Stimulated activated CD4-positive, alpha-beta T cell treated with anti-CD3 and anti-CD28 coated beads, Interleukin-15, amount 100 ng/mL, for 1 hour (primary cell): ENCODE results near the gene TPBG.

Experiments used
- DNase-seq, 2 donors: peaks; one replicate each; pipeline ENCODE4 v3.0.0-alpha.2; 2020; ENCODE audit warnings: low read depth in 1 of 2, low spot score in 1 of 2

The TPBG gene, protein sequence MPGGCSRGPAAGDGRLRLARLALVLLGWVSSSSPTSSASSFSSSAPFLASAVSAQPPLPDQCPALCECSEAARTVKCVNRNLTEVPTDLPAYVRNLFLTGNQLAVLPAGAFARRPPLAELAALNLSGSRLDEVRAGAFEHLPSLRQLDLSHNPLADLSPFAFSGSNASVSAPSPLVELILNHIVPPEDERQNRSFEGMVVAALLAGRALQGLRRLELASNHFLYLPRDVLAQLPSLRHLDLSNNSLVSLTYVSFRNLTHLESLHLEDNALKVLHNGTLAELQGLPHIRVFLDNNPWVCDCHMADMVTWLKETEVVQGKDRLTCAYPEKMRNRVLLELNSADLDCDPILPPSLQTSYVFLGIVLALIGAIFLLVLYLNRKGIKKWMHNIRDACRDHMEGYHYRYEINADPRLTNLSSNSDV

DNA sequence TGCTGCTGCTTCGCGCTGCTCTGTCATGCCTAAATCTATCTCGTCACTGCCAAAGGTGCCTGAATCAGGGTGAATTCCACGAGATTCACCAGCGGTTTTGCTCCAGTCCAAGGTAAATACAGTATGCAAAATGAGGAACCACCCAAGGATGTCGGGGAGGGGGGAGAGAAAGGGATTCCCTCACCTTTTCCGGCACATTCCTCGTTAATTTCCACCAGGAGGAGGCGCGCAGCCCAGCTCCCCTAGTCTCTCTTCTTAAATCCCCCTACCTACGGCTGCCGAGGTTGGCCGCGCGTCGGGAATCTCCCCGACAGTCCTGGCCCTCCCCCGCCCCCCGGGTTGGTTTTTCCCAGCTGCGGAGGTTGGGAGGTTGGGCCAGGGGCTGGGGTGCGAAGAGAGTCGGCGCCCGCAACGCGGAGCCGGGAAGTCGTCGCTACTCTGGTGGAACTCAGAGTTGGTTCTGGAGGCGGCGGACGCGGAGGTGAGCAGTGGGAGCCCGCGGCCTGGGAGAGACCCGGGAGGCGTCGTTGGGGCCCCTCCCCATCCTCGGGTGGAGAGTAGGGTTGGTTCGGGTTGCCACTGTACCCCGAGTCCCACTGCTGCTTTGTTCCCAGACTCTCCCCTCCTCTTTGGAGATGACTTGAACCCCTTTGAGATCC, at the start of gene TPBG:
Gene TPBG, plus strand, starts transcription at position 390 of the 659 bp plus-strand sequence. CDS start 1,145 bp downstream, outside the sequence.
- DNase-seq: no peak

DNA sequence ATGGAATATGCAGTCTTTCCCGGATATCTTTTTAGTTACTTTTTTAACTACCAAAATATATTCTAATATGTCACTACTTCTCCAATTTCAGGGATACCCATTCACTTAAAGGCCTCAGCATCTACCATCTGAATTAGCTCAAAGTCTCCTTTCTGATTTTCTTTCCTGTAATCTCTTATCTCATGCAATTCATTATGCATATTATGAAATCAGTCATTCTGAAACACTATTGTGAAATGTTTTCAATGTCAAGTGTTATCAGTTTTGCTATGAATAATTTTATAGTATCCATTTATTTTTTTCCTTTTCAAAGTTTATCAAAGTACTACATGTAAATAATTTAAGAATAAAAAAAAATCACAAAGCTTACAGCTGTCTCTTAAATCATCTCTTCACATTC, 41.2 kb upstream of the TPBG start:
- no peak for DNase-seq

DNA sequence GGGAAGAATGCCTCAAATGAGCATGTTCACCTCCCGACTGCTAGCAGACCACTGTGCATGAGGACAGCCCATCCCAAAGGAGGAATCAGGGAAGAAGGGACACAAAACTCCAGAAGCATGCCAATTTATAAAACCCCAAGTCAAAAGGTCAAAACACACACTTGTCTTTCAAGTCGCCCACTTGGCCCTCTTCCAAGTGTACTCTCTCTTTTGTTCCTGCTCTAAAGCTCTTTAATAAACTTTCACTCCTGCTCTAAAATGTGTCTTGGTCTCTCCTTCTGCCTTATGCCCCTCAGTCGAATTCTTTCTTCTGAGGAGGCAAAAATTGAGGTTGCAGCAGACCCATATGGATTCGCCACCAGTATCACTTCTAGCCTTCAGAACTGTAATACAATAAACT, 33.9 kb upstream of the TPBG start:
- DNase-seq: no peak

DNA sequence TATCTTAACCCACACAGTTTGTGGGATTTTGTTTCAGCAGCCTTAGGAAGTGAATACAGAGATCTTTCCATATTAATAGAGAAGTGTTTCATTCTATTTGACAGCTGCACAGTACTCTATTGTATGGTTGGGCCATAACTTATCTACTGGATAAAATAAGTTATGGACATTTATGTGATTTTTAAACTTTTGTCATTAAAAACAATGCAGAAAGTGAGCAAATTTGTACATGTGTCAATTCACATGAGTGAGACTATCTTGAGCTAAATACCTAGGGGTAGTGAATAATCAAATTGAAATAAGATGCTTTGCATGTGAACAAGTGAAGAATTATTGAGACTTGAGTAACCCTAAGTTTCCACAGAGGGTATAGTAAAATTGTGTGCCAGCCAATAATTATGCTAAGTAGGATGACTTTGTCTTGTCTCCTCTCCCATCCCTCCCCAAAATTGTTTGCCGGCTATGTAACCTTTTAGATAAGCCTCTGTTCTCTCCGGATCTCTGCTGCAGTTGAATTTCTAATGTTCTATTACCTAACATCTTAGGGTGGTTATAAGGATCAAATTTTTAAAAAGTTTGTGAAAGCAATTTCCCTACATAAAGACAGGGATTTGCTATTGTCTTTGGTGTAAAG, 33.3 kb upstream of the TPBG start:
- DNase-seq: no peak

DNA sequence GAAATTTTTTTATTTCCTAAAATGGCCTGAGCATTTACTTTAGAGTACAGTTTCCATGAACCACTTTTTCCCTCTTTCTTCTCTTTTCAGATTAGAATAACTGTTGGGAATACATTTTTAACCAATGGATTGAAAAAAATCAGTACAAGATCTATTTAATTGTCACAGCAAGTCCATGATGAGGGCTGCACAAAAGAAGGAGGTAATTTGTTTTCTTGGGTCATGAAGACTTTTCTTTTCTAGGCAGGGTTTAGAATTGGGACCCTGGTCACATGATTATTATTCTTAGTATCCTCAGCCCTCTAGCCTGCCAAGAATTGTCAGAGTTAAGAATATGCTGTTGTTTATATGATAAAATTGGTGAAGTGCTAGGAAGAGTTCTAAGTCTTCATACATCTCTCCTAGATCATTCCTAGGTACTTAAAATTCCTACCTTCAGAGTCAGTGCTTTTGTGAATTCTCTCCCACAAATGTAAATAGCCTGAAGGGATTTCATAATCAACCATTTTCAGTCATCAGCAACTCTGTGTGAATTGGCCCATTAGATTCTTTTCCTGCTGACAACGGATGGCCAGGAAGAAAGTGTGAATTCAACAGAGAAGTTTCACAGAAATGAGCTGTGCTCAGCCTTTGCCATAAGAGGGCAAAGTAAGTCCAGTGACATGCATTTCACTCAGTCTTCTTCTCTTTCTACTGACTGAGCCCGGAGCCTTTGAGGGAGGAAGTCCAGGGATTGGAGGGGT, 32.4 kb upstream of the TPBG start:
- DNase-seq: no peak

DNA sequence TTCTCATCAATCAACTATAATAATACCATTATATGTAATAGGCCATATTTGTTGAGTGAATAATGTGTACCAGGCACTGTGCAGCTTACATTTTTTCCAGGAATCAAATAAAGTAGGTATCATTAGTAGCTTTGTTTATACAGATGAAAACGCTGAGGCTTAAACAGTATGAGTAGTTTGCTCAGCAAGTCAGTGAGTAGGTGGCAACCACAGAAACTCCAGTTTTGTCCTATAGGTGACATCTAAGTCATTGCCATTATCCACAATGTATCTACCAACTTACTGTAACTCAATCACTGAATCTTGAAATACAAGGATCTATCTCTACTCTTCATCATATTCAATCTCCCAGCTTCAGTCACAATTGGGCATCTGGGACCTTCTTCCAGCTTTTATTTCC, 29.8 kb upstream of the TPBG start:
- no peak for DNase-seq

DNA sequence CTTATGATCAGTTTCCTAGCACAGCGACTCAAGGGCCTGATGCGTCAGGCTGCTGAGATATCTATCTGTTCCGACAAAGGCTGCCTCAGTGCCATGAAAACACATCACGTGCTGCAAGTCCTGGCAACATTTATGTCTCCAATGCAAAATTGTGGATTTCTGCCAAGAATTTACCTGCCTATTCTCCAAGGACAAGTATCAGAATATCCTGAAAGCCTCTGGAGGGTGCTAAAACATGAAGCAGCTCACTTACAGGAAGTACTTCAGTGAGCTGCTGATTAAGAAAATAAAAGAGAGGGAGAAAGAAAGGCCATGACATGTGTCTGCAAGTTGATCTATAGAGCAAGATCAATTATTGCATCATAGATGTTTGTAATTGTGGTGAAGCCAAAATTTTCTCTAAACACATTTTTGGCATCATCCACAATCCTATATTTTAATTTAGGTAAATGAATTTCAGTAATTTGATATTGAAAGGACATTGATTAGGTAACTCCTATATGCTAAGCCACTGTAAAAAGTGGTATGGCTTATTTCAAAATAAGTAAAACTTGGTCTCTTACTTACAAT, 25.8 kb upstream of the TPBG start:
- no peak for DNase-seq

DNA sequence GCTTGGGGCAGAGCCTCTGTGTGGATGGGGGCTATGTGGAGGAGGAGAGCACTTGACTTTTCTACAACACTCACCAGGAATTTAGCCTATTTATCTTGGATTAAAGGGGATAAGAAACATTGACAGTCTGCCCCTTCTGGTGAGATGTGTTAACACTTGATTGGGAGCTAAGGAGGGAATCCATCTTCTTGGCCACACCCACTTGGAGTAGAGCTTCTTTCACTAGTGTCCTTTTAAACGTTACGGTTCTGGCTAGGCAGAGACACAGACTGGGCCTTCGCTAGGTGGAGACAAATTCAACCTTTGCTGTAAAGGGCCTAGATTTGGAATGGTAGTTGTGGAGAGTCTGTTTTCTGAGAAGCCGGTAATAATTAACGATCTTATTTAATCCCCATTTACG, 15.5 kb upstream of the TPBG start:
- no peak for DNase-seq

DNA sequence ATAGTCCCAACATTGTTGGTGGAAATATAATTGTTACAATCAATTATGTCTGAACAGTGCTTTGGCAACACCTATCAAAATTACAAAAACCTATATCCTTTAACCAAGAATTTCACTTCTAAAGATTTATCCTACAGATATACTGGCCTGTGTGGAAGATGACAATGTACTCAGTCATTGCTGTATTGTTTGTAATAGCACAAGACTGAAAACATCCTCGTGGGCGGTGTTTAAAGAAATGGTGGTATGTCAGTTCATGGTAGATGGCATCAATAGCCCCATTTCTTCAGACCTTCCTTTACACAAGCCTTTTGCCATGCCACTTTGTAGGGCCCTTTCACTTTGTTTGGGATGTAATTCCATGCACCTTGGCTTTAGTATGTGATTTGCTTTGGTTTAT, 9.8 kb upstream of the TPBG start:
- DNase-seq: no peak

DNA sequence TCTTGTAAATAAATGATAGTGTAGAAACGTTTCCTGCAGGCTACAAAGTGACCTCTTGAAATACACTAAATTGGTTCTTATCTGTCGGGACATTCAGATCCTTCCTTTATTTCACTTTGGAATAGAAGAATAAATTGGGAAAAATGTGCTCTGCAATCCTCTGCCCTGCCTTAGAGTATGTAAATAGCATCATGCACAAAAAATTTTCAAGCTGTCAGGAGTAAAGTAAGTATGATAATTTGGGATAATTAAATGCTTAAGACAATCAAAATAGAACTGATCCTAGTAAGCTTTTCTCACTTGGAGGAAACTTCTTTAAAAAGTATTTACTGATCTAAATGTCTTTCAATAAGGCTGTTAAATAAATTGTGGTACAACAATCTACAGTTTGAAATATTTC, 3.1 kb upstream of the TPBG start:
- DNase-seq: no peak

DNA sequence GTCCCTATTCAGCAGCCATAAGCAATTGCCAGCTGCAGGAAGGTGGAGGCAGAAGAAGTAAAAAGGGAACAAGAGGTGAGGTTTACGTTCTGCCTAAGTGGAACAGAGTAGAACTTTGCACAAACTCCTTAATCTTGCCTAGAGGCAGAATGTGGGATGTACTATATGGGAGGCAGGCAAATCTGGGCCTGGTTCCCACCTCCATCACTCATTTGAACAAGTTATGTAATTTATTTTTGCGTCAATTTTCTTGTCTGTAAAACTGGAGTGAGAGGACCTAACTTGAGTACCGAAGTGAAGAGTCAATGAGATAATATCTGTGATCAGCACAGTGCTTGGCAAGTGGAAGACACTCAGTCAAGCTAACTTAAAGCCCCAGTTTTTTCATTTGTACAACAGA, 2.0 kb upstream of the TPBG start:
- no peak for DNase-seq

DNA sequence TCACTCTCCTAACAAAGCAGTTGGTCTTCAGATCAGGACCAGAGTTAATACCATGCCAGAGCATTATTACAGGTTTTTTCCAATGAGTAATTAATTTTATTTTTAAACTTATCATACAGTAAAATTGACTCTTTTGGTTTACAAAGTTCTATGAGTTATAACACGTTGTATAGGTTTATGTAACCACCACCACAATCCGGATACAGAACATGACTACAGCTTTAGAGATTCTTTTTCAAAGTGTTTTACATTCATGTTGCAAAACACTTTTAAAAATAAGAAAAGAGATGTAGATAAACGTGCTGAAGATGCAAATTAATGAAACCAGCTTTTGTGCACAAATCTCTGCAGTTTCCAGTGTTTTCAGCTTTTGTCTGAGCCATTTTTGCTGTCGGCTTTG, 1.5 kb upstream of the TPBG start:
- DNase-seq: no peak

DNA sequence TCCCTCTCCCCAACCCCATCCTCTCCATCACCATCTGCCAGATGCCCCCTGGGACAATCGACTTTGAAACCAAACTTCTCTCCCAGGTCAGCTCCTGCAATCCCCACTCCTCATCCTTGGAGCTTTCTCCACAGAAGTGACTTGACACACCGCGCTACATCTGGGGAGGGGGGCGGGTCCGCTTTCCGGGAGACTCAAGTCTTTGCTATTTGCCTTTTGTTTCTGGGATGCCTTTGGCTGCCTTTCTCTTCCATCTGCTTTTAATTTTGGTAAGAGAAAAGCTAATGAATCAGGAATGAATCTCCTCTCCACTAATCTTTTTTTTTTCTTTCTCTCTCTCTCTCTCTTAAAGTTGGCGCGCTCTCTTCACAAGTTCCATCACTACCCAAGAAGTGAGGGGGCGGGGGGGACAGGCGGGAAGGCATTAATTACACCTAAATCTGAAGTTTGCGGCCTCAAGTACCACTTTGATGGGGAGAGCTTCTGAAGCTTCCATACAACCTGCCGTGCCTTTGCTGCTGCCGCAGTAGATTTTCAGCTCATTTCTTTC, 664 bp upstream of the TPBG start:
- no peak for DNase-seq

DNA sequence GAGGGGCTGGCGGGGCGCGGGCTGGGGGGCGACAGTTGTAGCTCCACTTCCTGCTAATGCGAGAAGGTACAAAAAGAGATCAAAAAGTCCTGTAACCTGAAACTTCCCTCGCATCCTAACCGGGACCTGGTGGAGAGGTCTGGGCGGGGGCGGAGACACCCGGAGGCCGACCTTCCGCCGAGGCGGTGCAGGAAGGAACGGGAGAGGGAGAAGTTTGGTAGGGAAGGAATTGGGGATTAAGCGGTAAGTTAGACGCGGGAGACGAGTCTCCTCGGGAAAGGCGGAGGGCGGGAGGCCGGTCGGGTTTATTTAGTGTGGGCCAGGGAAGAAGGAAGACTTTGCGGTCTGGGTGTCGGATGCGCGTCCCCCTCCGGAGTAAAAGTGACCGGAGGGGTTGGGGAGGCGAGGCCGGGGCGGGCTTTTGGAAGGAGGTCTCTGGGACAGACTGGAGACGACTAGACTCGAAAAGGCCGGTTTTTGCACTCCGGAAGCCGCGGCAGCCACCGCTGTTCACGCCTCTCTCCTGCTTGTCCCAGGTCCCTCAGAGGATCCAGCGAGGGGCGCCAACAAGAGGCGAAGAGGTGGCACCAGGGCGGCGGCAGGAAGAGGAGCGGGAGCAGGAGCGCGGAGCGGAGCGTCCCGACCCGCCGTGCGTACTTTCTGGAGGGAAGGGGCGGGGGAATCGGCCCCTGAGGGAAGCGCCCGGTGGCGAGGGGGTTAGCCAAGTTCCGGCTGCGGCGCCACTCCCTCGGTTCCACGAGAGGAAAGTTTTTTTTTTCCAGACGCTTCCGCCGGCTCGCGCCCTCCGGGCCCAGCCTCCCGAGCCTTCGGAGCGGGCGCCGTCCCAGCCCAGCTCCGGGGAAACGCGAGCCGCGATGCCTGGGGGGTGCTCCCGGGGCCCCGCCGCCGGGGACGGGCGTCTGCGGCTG, 734 bp downstream of the TPBG start:
- DNase-seq: no peak

DNA sequence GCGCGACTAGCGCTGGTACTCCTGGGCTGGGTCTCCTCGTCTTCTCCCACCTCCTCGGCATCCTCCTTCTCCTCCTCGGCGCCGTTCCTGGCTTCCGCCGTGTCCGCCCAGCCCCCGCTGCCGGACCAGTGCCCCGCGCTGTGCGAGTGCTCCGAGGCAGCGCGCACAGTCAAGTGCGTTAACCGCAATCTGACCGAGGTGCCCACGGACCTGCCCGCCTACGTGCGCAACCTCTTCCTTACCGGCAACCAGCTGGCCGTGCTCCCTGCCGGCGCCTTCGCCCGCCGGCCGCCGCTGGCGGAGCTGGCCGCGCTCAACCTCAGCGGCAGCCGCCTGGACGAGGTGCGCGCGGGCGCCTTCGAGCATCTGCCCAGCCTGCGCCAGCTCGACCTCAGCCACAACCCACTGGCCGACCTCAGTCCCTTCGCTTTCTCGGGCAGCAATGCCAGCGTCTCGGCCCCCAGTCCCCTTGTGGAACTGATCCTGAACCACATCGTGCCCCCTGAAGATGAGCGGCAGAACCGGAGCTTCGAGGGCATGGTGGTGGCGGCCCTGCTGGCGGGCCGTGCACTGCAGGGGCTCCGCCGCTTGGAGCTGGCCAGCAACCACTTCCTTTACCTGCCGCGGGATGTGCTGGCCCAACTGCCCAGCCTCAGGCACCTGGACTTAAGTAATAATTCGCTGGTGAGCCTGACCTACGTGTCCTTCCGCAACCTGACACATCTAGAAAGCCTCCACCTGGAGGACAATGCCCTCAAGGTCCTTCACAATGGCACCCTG, 1.6 kb downstream of the TPBG start:
- no peak for DNase-seq

DNA sequence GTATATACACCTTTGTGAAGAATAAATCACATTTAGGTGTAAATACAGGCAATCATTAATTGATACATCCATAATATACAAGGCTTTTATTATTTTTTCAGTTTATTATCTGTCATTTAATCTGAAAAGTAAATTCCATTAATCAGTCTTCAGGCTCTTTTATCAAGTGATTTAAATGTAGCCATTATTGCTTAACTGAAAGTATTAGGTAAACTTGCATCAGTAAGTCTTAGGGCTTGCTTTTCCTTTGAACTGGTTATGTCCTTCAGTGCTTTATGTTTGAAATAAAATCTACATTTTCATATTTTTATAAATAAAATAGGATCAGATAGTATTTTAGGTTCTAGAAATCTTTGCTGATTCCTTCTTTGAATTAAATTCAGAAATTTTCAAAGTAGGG, 4.1 kb downstream of the TPBG start:
- DNase-seq: no peak

DNA sequence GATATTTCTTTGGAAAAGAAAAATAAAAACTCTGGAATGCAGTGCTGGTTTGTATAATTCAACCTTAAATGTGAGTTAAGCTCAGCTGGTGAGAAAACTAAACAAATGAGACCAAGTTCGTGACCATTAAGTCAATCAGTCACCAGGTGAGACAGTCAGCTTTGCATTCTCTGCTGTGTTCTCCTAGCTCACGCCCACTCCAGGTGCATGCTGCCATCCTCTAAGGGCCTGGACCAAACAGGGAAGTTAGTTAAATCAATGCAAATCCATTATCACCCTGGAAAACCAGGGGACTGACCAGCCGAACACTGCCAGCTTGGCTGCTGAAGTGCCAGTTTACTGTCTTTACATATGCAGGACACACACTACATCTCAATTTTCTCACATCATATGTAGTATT, 7.2 kb downstream of the TPBG start:
- DNase-seq: no peak

DNA sequence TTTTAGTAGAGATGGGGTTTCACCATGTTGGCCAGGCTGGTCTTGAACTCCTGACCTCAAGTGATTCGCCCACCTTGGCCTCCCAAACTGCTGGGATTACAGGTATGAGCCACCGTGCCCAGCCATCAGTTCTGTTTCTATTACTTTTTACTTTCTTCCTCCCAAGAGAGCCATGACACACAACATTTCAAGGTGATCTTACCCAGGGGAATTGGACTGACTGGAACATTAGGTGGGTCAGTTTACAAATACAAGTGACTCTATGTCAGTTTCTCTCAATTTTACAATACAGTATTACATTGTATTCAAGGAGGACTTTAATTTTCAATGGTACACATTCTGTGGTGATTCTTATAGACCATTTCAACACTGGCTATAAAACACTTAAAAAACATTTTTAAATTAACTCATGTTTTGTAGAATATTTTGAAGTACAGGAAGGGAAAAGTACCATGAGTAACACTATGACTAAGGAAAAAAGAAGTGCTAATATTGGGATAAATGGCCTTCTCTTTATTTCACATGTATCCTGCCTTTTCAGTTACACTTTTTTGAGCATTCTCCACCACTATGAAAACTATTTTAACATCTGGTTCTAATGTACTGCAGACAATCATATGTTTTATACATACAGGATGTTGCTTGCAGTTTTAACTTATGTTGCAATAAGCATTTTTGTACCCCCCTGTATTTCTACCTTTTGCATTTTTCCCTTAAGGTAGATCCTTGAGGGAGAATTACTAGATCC, 8.4 kb downstream of the TPBG start:
- DNase-seq: no peak
